Tibial nerve (tissue), 4 donors: Measurements from ENCODE around the gene CCDC171.

Experiments used
- EP300 ChIP-seq, 2 donors: sonication (generic); formaldehyde crosslinking; IDR thresholded peaks; one replicate each; pipeline ENCODE4 v1.6.1; 2017; ENCODE audit warnings: antibody characterized with exemption in 2 of 2, mild to moderate bottlenecking in 1 of 2
- POLR2A ChIP-seq, 2 donors: fragments of 450-650 bp; IDR thresholded peaks; one replicate each; pipeline ENCODE4 v1.6.1; 2017; ENCODE audit warnings: antibody characterized with exemption in 2 of 2, mild to moderate bottlenecking in 2 of 2, moderate library complexity in 2 of 2
- TF ChIP-seq, protein P1 (sequence below), 5 experiments: fragments of 200-600 bp in 3 of 5; fragments of 450-650 bp in 2 of 5; sonication (generic) in 3 of 5; IDR thresholded peaks; one replicate each; pipeline ENCODE4 v1.5.1; 2016 to 2019; ENCODE audit warnings: antibody characterized with exemption in 5 of 5, mild to moderate bottlenecking in 3 of 5, moderate library complexity in 2 of 5

DNA sequence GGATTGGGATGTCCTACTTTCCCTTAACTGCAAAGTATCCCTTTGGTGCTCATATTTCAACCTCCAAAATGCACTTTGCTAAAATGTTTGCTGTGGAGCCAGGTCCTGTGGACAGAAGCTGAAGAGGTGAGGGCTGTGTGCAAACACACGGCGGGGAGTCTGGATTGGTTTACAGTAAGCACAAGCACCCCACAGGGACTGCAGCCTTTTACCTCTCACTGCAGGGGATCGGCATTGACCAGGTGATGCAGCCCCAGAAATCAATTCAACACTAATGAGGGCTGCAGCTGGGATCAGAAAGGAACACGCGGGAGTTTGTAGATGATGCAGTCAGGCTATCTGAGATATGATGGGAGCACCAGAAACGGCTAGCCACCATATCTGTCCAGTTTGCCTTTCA, 450.9 kb downstream of the CCDC171 start:
- TF ChIP-seq, protein P1, sequence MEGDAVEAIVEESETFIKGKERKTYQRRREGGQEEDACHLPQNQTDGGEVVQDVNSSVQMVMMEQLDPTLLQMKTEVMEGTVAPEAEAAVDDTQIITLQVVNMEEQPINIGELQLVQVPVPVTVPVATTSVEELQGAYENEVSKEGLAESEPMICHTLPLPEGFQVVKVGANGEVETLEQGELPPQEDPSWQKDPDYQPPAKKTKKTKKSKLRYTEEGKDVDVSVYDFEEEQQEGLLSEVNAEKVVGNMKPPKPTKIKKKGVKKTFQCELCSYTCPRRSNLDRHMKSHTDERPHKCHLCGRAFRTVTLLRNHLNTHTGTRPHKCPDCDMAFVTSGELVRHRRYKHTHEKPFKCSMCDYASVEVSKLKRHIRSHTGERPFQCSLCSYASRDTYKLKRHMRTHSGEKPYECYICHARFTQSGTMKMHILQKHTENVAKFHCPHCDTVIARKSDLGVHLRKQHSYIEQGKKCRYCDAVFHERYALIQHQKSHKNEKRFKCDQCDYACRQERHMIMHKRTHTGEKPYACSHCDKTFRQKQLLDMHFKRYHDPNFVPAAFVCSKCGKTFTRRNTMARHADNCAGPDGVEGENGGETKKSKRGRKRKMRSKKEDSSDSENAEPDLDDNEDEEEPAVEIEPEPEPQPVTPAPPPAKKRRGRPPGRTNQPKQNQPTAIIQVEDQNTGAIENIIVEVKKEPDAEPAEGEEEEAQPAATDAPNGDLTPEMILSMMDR (IDR thresholded peaks at IDR 0.05): no peak
- no peak for TF ChIP-seq POLR2A (IDR thresholded peaks at IDR 0.05)
- TF ChIP-seq EP300 (IDR thresholded peaks at IDR 0.05): no peak
